RPMI7951 (cell line): ENCODE results near the gene TNFRSF9. TPM values are rescaled to one million over a fixed set of nuclear protein-coding genes. Genes with fewer than 3 reads are reported as not detected.
"Not testable (repeated sequence)": the region's sequence is repeated elsewhere in the genome, so short reads cannot be mapped to it uniquely, and the experiment has no call there.

ENCODE experiments used
- DNase-seq: peaks from one replicate; pipeline ENCODE4 v3.0.0-alpha.2; 2012; ENCODE audit warnings: low read depth
- total RNA-seq: library from RNA; depleted of rRNA; stranded (reverse); fragments of >200 nt; shearing (Covaris generic); gene quantifications from 2 replicates; pipeline ENCODE4 v1.2.3, GENCODE V29; 2014

The TNFRSF9 gene
- total RNA-seq, 1 experiment from 2014 or later, result 4.1 TPM

DNA sequence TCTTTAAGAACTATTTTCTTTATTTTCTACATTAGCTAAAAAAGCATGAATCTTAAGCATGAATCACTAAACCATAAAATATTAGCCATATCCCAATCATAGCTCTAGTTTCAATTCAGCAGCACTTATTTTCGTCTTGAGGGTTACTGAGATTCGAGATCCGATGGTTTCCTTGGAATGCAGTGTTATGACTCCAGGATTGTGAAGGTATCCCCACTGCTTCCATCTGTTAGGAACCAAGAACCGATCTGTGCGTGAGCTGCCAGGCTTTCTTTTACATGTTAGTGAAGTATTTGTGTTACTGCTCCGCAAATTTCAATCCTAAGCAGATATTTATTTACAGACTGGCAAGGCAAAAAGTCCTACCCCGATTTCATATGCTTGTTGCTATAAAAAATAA is 18.8 kb downstream of the TNFRSF9 start:
- DNase-seq, result peak; percentile 15

DNA sequence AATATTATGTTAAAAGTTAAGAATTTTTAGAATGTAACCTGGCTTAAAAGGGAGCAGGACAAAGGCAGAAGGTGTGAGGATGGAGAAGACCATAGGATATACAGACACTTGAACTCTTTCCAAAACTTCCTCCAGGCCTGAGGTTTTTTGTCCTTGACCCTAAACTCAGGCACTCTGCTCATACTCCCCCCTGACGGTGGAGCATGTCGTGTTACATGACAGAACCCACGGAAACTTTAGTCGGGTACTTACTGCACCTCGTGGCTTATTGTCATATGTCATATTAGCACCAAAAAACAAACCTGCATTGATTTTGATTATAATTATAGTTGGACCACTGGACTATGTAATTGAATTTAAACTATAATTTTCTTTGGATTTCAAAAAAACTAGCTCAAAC is 20.8 kb downstream of the TNFRSF9 start:
- no peak for DNase-seq

DNA sequence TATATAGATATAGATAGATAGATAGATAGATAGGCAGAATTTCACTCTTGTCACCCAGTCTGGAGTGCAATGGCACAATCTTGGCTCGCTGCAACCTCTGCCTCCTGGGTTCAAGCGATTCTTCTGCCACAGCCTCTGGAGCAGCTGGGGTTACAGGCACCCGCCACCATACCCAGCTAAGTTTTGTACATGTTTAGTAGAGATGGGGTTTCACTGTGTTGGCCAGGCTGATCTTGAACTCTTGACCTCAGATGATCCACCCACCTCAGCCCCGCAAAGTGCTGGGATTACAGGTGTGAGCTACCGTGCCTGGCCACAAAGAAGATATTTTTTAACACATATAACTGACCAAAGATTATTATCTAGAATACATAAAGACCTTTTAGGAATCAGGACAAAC is 22.7 kb downstream of the TNFRSF9 start:
- DNase-seq, result not testable (repeated sequence)

DNA sequence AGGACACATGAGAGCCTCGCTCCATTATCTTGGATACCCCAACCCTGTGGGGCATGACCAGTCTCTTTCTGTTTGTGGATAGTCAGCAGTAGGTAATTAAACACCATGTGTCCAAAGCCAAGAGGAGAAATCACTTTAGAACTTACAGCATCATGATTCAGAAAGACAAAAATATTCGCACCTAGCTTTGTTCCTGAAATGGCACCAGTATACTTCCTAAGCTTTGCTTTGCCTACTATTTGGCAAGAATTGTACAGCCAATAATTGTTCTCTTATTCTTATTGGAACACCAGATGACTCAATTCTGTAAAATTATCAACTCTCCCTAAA is 24.2 kb downstream of the TNFRSF9 start:
- DNase-seq, result no peak

DNA sequence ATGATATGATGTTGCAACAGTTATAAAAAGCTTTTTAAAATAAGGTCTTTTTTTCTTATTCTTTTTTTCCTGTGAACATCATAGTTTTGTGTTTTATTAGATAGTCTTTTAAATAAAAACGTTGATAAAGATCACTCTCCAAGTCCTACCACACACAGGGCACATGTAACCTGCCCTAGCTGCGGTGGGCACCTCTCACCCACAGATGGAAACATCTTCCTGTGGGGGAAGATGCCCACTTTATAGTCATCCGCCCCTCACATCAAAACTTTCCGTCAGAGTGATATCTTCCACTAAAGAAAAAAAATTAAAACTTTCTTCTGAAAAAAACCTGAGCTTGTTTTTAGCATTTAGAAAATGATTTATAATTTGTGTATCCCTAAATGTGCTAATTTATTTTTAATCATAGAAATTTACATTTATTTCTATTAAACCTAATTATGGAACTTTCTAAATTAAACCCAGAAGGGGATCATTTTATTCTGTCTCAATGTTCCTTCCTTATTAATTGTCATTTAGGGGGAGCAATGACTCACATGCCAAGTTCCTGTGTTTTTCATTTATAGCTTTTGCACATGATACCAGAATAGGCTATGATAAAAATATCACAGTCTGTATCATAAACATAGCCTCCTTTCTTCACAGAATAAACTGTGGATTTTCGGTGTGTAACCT is 24.7 kb downstream of the TNFRSF9 start:
- DNase-seq, result no peak

DNA sequence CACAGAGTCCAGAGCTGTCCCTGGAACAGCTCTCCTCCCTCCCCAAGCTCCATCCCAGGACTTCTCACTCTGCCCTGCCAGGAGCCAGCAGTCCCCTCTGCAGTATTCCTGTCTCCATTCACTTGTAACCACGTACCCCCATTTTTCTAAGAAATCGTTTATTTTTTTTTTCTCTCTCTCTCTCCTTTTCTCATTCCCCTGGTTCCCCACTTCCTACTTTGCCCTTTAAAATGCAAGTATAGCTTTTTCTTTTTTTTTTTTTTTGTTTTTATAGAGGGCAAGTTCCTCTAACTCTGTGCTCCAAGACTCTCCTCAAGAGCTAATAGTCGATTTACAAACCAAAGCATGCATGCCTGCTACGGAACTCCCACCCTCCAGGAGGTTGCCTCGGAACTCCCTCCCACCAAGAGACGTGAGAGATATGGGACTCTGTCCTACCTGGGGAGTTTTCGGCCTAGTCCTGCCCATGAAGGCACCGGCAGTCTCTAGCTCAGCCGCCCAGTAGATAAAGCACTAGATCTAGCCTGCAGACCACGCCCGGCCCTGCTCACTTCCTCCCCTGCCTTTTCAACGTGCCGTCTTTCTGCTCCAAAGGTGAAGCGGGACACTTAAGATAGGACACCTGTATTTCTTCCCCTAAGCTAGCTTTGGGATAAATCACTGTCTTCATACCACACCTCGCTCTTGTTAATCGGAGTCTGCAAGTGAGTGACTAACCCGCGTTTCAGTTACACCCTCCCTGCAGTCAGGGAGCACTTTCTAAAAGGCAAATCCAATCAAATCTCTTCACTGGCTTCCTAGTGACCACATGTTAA is 27.7 kb downstream of the TNFRSF9 start:
- no peak for DNase-seq

DNA sequence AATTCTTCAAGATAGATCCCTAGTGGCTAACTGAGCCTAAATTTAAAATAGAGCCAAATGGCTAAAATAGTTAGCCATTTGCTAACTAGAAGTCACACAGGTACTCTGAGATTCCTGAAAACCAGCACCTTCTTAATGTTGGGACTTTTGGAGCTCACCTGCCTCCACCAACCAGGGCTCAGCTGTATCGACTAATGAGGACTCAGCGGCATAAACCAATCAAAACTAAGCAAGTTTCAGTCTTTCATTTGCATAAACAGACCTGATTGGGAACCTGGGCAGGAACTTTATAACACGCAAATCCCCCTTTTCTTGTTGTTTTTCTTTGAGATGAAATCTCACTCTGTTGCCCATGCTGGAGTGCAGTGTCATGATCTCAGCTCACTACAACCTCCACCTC is 28.5 kb downstream of the TNFRSF9 start:
- no peak for DNase-seq

DNA sequence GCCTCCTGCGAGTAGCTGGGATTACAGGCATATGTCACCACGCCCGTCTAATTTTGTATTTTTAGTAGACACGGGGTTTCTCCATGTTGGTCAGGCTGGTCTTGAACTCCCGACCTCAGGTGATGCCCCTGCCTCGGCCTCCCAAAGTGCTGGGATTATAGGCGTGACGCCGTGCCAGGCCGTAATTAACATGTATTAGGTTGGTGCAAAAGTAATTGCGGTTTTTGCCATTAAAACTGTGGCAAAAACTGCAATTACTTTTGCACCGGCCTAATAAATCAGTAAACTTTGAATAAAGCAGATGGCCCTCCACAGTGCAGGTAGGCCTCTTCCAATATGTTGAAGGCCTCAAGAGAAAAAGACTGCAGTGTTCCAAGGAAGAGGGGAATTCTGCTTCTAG is 35.4 kb downstream of the TNFRSF9 start:
- DNase-seq, result no peak

DNA sequence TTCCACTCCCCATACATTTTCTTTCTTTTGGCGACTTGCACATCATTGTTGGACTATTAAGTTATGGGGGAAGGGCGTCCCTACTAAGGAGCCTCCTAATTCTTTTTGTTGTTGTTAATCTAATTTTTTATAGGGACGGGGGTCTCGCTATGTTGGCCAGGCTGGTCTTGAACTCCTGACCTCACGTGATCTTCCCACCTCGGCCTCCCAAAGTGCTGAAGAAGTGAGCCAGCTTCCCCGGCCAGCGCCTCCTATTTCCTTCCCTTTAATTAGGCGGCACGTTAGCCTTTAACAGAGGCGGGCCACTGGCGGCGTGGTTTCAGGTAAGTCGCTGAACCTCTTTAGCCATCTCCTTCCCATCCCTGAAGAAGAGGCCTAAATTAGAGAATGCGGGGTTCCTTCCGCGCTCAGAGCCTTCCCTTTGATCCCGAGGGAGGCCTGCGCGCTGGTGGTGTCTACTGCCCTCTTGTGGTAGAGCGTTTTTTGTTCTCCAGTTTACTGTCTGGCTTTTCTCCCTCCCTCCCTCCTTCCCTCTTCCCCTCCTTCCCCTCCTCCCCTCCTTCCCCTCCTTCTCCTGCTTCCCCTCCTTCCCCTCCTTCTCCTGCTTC is 38.1 kb downstream of the TNFRSF9 start:
- DNase-seq, result peak; percentile 77

DNA sequence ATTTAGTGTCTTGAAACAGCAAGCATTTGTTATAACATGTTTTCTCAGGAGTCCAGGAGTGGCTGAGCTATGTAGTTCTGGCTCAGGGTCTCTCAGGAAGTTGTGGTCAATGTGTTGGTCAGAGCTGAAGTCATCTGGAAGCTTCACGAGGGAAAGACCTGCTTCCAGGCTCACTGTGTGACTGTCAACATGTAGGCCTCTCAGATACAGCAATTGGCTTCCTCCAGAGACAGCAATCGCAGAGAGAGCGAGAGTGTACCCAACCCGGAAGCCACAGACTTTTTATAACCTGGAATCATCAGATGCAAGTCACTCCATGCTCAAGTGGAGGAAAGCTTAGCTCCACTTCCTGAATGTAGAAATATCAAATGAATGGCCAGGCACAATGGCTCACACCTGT is 40.9 kb downstream of the TNFRSF9 start:
- peak; percentile 74 for DNase-seq

DNA sequence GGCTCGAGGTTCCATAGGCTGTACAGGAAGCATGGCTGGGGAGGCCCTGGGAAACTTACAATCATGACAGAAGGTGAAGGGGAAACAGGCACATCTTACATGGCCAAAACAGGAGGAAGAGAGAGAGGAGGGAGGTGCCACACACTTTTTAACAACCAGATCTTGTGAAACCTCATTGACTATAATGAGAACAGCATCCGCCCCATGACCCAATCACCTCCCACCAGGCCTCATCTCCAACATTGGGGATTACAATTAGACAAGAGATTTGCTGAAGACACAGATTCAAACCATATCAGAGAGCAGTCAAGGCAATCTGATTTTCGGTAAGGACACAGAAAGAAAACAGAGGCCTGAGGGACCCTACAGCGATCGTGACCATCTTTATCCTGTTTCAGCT is 41.7 kb downstream of the TNFRSF9 start:
- no peak for DNase-seq

DNA sequence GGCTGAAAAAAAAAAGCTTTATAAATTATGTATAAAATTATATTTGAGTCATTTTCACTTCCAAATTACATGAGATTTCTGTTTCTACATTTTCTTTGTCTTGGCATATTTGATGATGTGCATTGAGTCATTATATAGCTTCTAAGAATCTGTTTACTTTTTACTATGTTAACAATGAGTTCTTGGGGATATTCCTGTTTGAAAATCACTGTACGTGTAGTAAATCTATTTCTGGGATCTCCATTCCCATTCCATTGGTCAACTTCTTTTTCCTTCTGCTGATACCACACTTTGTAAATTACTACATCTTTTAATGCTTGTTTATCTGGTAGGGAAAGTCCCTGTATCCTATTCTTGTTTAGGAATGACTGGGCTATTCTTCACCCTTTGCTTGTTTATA is 43.6 kb downstream of the TNFRSF9 start:
- no peak for DNase-seq

DNA sequence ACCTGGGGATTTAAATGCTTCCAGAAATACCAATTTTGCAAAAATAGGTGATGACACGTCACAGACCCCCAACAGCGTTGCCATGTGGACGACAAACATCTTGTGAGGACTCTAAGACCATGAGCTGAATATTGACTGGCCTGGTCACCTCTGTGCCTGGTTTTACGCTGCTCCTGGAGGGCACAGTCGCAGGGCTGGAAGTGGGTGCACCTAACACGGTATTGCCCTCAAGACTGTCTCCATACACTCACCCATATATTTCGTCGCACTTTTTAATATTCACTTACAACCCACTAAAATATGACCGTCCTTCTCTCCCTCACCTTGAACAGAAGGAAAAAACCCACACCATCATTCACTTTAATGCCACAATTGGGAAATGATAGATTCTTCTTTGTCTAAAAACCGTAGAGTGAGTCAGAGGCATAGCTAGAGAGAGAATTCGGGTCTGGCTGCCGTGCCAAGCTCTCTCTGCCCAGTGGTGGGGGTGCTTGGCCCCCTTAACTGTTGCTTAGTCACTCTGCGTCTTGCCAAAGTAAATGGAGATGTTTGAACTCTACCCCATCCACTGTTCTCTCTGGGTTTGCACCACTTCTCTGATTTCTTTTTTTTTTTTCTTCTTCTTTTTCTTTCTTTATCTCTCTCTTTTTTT is 47.0 kb downstream of the TNFRSF9 start:
- peak; percentile 90 for DNase-seq

DNA sequence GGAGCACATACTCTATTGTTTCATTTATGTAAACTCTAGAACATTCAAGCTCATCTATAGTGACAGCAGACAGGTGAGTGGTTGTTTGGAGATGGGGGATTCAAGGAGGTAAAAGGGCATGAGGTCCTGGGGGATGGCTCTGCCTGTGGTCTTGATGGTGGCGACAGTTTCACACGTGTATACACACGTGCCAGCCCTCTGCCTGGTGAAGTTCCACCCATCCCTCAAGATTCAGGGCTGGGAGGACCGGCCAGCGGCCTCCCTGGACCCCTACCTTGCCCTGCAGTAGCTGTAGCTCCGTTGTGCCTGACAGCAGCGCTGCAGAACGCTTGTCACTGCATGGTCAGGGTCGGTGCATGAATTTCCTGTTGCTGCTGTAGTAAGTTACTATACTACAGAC is 48.8 kb downstream of the TNFRSF9 start:
- no peak for DNase-seq

DNA sequence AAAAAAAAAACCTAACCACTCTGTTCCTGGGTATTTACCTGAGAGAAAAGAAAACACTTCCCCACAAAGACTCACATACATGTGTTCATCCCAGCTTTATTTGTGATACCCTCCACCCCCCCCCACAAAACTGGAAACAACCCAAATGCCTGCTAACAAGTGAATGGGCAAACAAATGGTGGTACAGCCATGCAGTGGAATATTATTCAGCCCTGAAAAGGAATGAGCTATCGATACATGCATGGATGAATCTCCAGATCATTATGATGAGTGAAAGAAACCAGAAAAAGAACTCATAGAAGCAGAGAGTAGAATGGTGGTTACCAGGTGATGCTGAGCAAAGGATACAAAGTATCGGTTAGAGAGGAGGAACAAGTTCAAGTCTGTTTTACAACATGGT is 49.8 kb downstream of the TNFRSF9 start:
- DNase-seq, result no peak

DNA sequence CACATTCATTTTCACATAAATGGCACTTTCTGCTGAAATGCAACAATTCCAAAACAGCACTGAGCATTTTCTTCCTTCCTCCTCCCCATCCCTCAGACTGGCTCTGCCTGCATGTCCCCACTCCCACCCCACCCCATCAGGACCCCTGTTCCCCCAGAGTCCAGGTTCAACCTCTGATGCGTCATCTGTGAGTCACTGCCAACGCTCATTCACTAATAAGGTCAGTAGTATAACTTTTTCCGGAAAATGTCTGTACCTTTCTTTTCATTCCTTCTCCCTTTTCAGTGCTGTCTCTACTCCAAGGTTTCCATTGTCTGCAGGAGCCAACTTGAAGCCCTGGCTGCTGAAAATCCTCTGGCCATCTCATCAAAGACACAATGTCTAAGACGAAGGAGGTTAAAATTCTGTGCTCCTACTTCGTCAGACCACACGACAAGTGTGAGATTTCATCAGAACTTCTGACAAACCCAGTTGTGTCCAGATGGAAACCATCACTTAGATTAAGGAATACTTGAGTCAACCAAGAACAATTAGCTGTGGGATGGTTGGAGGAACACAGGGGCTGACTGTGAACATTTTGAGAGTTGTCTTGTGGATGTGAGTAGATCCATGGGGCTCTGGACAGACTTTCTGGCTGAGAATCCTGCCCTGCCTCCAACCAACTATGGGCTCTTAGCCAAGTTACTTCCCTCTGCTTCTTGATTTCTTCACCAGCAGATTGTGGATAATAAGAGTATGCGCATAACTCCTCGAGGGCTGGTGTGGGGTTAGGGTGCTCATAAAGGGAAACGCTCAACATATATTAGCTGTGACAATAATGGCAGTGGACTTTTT is 52.2 kb downstream of the TNFRSF9 start:
- DNase-seq, result peak; percentile 72

DNA sequence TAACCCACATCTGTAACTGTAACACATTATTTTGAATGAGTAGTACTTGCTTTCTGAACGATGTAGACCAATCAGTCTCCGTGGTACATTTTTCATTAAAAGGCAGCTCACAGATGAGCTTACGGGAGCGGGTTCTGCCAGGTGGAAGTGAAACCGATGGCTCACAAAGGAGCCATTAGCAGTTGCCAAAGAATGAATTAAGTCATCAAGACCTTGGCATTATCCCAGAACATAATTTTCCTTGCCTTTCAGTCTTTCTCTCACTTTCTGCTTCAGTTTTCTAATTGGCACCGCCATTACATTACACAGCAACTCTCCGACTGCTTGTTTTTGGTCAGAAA is 54.3 kb downstream of the TNFRSF9 start:
- DNase-seq, result peak; percentile 57

DNA sequence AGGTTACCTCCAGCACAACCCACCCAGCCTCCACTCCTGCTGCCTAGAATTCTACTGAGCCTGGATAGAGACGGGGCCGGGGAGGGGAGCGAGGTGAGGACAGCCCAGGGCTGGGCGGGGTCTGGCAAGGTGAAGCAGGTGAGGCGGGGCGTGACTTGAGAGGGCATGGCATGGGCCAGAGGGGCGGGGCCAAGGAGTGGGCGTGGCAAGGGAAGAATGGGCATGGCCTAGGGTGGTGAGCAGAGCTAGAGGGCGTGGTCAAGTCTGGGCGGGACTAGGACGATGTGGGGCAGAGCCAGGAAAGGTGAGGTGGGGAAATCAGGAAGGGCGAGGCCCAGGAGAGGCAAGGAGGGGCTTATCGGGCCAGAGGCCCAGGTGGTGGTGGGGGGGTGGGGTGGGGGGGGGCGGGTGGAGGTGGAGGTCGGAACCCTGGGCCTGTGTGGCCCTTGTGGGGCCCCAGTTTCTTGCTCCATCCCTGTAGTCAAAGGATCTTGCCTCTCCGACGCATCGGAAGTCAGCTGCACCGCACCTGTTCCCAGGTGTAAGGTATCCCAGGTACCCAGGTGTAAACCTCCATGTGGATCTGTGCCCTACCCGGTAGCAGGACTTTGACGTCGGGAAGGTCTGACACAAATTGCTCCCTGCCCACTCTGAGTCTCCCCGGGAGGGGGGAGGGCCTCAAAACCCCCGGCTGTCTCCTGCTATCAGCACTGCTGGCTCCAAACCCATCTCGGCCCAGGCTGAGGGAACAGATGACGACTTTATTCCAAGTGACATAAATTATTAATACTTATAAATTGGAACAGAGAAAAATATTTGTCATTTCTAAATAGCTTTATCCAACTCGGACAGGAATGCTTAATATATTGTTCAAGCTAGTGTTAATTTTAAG is 54.9 kb downstream of the TNFRSF9 start:
- DNase-seq, result no peak

DNA sequence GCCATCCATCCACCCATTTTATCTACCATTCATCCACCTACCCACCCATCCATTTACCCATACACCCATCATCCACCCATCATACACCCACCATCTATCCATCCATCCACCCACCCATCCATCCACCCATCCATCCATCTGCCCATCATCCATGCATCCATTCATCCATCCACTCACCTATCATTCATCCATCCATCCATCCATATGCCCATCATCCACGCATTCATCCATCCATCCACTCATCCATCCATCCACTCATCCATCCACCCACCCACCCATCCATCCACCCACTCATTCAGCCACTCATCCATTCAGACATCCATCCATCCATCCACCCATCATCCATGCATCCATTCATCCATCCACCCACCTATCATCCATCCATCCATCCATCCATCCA is 55.9 kb downstream of the TNFRSF9 start:
- DNase-seq, result no peak

DNA sequence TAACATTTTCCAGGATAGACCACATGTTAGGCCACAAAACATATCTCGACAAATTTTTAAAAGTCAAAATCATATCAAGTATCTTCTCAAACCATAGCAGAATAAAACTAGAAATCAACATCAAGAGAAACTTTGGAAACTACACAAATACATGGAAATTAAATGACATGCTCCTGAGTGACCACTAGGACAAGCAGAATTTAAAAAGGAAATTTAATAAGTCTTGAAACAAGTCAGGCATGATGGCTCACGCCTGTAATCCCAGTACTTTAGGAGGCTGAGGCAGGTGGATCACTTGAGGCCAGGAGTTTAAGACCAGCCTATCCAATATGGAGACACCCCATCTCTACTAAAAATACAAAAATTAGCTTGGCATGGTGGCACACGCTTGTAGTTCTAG is 61.4 kb downstream of the TNFRSF9 start:
- no peak for DNase-seq

DNA sequence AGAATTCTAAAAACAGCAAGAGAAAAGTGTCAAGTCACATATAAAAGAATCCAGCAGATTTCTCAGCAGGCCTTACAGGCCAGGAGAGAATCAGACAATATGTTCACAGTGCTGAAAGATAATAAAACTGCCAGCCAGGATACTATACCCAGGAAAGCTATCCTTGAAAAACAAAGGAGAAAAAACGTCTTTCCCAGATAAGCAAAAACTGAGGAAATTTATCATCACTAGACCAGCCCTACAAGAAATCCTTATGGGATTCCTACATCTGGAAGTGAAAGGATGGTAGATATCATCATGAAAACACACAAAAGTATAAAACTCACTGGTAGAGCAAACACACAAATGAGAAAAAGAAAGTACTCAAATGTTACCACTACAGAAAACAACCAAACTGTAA is 62.6 kb downstream of the TNFRSF9 start:
- DNase-seq, result no peak
